ENCODE data around the gene MYO16.

DNA sequence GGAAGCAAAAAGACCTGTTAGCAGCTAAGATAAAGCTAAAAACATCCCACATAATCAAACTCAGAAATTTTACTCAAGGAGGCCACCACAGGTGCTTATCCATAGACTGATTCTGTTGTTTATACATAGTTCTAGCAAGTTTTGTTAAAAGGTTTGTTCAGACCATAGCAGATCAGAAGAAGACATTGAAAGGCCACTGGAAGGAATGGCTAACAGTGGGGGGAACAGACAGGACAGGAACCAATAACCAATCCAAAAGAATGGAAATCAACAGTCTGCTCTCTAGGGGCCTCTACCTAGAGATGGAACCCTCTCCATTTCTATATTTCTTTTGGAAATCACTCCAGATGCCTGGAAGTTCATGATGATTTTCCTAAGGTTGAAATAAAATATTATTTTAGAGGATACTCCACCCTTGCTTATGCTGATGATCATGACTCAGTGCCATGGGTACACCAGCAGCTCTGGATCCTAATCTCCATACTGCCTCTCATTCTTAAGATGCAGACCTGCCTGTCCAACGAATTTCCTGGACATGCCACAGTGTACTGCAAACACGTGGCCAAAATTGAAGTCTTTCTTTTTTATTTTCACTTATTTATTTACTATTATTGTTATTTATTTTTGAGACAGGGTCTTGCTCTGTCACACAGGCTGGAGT, 260.0 kb downstream of the MYO16 start:
- TF ChIP-seq, protein P1, sequence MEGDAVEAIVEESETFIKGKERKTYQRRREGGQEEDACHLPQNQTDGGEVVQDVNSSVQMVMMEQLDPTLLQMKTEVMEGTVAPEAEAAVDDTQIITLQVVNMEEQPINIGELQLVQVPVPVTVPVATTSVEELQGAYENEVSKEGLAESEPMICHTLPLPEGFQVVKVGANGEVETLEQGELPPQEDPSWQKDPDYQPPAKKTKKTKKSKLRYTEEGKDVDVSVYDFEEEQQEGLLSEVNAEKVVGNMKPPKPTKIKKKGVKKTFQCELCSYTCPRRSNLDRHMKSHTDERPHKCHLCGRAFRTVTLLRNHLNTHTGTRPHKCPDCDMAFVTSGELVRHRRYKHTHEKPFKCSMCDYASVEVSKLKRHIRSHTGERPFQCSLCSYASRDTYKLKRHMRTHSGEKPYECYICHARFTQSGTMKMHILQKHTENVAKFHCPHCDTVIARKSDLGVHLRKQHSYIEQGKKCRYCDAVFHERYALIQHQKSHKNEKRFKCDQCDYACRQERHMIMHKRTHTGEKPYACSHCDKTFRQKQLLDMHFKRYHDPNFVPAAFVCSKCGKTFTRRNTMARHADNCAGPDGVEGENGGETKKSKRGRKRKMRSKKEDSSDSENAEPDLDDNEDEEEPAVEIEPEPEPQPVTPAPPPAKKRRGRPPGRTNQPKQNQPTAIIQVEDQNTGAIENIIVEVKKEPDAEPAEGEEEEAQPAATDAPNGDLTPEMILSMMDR (conservative IDR thresholded peaks at IDR 0.05): no peak
- no peak for TF ChIP-seq ZFX (IDR thresholded peaks at IDR 0.05)

All from C4-2B (cell line).